ENCODE measurements around the gene SETDB1. TPM values are rescaled to one million over a fixed set of nuclear protein-coding genes. Genes with fewer than 3 reads are reported as not detected.

Gene SETDB1
- total and polyA plus RNA-seq, 2 of the 8 experiments (the other 6 are each of a cell fraction or from before 2014, with no cell fraction given) = 27.5 to 48.8 TPM

DNA sequence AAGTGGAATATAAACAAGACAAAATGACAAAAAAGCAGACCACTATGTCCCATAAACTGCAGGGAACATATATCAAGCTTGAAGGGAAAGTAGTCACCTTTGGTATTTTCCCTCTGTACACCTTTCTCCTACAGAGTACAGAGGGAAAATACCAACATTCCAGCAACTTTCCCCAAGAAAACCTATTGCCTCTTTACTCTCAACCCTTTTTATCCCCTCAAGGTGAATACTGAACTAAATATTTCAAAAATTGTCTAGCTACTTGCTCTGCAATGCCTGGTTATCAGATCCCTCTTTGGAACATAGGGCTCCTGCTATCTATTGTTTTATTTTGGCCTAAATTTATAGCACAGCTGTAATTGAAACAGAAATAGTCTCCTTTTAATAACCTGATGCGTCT, 23.4 kb upstream of the SETDB1 start (continued):
- no peak for TF ChIP-seq KDM1A (IDR thresholded peaks at IDR 0.05; ENCODE audit: borderline replicate concordance, low read length)

All from H1 (cell line).